ENCODE results near the gene ATG14. TPM values are rescaled to one million over a fixed set of nuclear protein-coding genes. Genes with fewer than 3 reads are reported as not detected.

ATG14 gene
- total RNA-seq, 2 donors from 2014 or later = 6.7 to 11.1 TPM

- no peak overlapping the region for H3K4me3 ChIP-seq
- no peaks in the 10 kb centered on the region for H3K9me3 ChIP-seq
- H3K36me3 ChIP-seq = peaks cover 44% of the 10 kb centered on the region
- H3K4me1 ChIP-seq = no peaks in the 10 kb centered on the region
- TF ChIP-seq, protein P1, sequence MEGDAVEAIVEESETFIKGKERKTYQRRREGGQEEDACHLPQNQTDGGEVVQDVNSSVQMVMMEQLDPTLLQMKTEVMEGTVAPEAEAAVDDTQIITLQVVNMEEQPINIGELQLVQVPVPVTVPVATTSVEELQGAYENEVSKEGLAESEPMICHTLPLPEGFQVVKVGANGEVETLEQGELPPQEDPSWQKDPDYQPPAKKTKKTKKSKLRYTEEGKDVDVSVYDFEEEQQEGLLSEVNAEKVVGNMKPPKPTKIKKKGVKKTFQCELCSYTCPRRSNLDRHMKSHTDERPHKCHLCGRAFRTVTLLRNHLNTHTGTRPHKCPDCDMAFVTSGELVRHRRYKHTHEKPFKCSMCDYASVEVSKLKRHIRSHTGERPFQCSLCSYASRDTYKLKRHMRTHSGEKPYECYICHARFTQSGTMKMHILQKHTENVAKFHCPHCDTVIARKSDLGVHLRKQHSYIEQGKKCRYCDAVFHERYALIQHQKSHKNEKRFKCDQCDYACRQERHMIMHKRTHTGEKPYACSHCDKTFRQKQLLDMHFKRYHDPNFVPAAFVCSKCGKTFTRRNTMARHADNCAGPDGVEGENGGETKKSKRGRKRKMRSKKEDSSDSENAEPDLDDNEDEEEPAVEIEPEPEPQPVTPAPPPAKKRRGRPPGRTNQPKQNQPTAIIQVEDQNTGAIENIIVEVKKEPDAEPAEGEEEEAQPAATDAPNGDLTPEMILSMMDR (IDR thresholded peaks at IDR 0.05) = no peak
- no peak for DNase-seq (ENCODE audit: low spot score)
- H3K27ac ChIP-seq = no peak overlapping the region
- H3K27me3 ChIP-seq = no peaks in the 10 kb centered on the region
These were observed 36.9 kb downstream of the ATG14 start for GRCh38 chr14:55374771-55375170.

DNA sequence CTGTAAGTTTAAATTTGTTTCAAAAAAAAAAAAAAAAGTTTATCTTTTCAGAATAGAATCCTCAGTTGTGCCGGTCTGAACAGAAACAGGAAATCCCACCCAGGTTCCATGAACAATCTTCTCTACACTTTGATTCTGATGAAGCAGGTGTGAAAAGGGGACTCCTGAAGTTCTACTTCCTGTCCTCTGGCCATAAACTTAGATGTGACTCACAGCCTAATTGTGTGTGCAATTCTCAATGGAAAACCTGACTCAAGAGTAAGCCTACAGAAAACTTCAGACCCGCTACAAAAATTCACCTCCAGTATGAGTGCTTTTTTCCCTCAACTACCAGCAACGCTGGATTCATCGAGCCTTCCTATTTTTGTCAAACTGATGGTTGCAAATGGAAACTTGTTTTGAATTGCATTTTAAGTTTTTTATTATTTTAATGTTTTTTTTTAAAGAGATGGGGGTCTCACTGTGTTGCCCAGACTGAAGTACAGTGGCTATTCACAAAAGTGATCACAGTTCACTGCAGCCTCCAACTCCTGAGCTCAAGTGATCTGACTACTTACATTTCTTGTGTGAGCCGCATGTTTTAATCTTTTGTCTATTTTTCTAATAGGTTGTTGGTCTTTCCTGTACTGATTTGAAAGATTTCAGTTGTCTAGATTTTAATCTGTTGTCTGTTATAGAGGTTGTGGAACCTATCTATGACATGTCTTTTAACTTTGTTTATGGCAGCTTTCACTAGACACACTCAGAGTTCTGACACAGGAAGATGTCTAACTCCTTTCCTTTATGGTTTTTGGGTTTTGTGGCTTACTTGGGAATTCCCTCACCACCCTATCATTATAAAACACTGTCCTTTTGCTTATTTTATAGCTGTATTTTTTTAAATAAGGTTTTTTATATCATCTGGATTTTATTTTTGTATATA is 37.6 kb downstream of the ATG14 start:
- H3K36me3 ChIP-seq = peaks cover 42% of the 10 kb centered on the region
- no peak overlapping the region for H3K27ac ChIP-seq
- H3K9me3 ChIP-seq = no peaks in the 10 kb centered on the region
- H3K27me3 ChIP-seq = no peaks in the 10 kb centered on the region
- TF ChIP-seq, protein P1 (IDR thresholded peaks at IDR 0.05) = no peak
- H3K4me3 ChIP-seq = no peak overlapping the region
- H3K4me1 ChIP-seq = no peaks in the 10 kb centered on the region
- DNase-seq (ENCODE audit: low spot score) = no peak

DNA sequence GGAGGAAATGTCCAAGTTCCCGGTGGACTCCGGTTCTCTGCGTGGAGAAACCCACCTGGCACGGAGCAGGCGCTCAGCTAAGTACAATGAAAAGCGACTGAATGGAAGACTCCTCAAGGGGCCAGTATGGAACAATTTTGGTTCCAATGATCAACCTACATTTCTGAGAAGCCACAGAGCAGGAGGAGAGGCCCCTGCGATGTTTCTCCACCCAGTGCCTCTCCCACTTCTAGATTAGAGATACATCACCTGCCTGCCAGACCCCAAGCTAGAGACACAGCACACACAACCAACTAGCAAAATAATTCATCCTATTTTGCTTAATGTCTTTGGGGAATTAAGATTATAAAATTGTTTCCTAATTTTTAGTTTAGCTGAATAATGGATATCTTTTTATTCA is 38.8 kb downstream of the ATG14 start:
- Histone ChIP-seq H3K4me3 (no peak overlapping the region), H3K4me1 (no peaks in the 10 kb centered on the region), H3K36me3 (peaks cover 47% of the 10 kb centered on the region), H3K27me3 (no peaks in the 10 kb centered on the region), H3K9me3 (no peaks in the 10 kb centered on the region), H3K27ac (no peak overlapping the region)
- no peak for DNase-seq (ENCODE audit: low spot score)
- TF ChIP-seq, protein P1 (IDR thresholded peaks at IDR 0.05) = no peak

- Histone ChIP-seq H3K27me3 (no peaks in the 10 kb centered on the region), H3K36me3 (peaks cover 45% of the 10 kb centered on the region), H3K9me3 (no peaks in the 10 kb centered on the region), H3K4me3 (no peak overlapping the region), H3K27ac (no peak overlapping the region), H3K4me1 (no peaks in the 10 kb centered on the region)
- TF ChIP-seq, protein P1 (IDR thresholded peaks at IDR 0.05) = no peak
- no peak for DNase-seq (ENCODE audit: low spot score)
These were observed 39.2 kb downstream of the ATG14 start for GRCh38 chr14:55372423-55372822.

GRCh38 chr14:55370883-55371455 is 40.7 kb downstream of the ATG14 start:
- DNase-seq (ENCODE audit: low spot score) = no peak
- Histone ChIP-seq H3K4me1 (no peaks in the 10 kb centered on the region), H3K36me3 (peaks cover 30% of the 10 kb centered on the region), H3K27ac (no peak overlapping the region), H3K27me3 (no peaks in the 10 kb centered on the region), H3K9me3 (no peaks in the 10 kb centered on the region), H3K4me3 (no peak overlapping the region)
- TF ChIP-seq, protein P1 (IDR thresholded peaks at IDR 0.05) = no peak

Measured in right atrium auricular region (tissue), 2 donors.